H9 (cell line): Measurements from ENCODE around the gene LIPH. TPM values are rescaled to one million over a fixed set of nuclear protein-coding genes. Genes with fewer than 3 reads are reported as not detected.

Experiments
- DNase-seq: peaks from one replicate; pipeline ENCODE4 v3.0.0-alpha.2; 2017
- H2AFZ ChIP-seq: one replicate; pipeline ENCODE4 v1.6.1; 2013; ENCODE audit warnings: mild to moderate bottlenecking, low read length, control low read depth, moderate library complexity
- H2AK5ac ChIP-seq: 2 replicates; pipeline ENCODE4 v1.6.1; 2013; ENCODE audit warnings: low read length, control low read depth, mixed read lengths; ENCODE audit not compliant: insufficient read length
- H2BK120ac ChIP-seq: one replicate; pipeline ENCODE4 v1.6.1; 2013; ENCODE audit warnings: low read depth, mild to moderate bottlenecking, low read length, control low read depth, inconsistent platforms; ENCODE audit not compliant: poor library complexity, severe bottlenecking
- H2BK12ac ChIP-seq: 2 replicates; pipeline ENCODE4 v1.6.1; 2013; ENCODE audit warnings: low read length, control low read depth, mixed read lengths, low read depth; ENCODE audit not compliant: insufficient read length
- H2BK15ac ChIP-seq: 2 replicates; pipeline ENCODE4 v1.6.1; 2013; ENCODE audit warnings: low read depth, low read length, control low read depth
- H2BK20ac ChIP-seq: one replicate; pipeline ENCODE4 v1.6.1; 2013; ENCODE audit warnings: low read depth, mild to moderate bottlenecking, low read length, control low read depth, inconsistent platforms; ENCODE audit not compliant: poor library complexity, severe bottlenecking
- H2BK5ac ChIP-seq: 2 replicates; pipeline ENCODE4 v1.6.1; 2013; ENCODE audit warnings: low read length, control low read depth, mixed read lengths; ENCODE audit not compliant: insufficient read length
- H3K14ac ChIP-seq: 2 replicates; pipeline ENCODE4 v1.6.1; 2013; ENCODE audit warnings: low read length, control low read depth; ENCODE audit not compliant: insufficient read depth
- H3K18ac ChIP-seq: 2 replicates; pipeline ENCODE4 v1.6.1; 2013; ENCODE audit warnings: low read depth, mild to moderate bottlenecking, mixed read lengths, low read length, control low read depth; ENCODE audit not compliant: insufficient read length
- H3K23ac ChIP-seq: 2 replicates; pipeline ENCODE4 v1.6.1; 2013; ENCODE audit warnings: low read length, control low read depth, mixed read lengths, low read depth; ENCODE audit not compliant: insufficient read length
- H3K23me2 ChIP-seq: 2 replicates; pipeline ENCODE4 v1.6.1; 2013; ENCODE audit warnings: low read depth, mild to moderate bottlenecking, mixed read lengths, low read length, control low read depth; ENCODE audit not compliant: insufficient read length, poor library complexity, severe bottlenecking
- H3K27ac ChIP-seq: 2 replicates; pipeline ENCODE4 v1.5.1; 2013; ENCODE audit warnings: low read length, control low read depth, mixed read lengths, low read depth; ENCODE audit not compliant: insufficient read length
- H3K27me3 ChIP-seq: 2 replicates; pipeline ENCODE4 v1.6.1; 2013; ENCODE audit warnings: low read length, control low read depth, inconsistent platforms; ENCODE audit not compliant: insufficient read depth
- H3K4ac ChIP-seq: 2 replicates; pipeline ENCODE4 v1.6.1; 2013; ENCODE audit warnings: low read depth, mild to moderate bottlenecking, control low read depth, inconsistent platforms, low read length, moderate library complexity
- H3K4me1 ChIP-seq: 2 replicates; pipeline ENCODE4 v1.6.1; 2013; ENCODE audit warnings: low read length, control low read depth, inconsistent platforms; ENCODE audit not compliant: insufficient read depth
- H3K4me2 ChIP-seq: 2 replicates; pipeline ENCODE4 v1.6.1; 2013; ENCODE audit warnings: low read length, control low read depth, mixed read lengths; ENCODE audit not compliant: insufficient read length, insufficient read depth
- H3K56ac ChIP-seq: 2 replicates; pipeline ENCODE4 v1.6.1; 2013; ENCODE audit warnings: low read depth, mild to moderate bottlenecking, mixed read lengths, low read length, control low read depth; ENCODE audit not compliant: insufficient read length
- H3K79me1 ChIP-seq: 2 replicates; pipeline ENCODE4 v1.6.1; 2013; ENCODE audit warnings: low read depth, mild to moderate bottlenecking, moderate library complexity, low read length, control low read depth, inconsistent platforms; ENCODE audit not compliant: insufficient read depth, poor library complexity, severe bottlenecking
- H3K79me2 ChIP-seq: 2 replicates; pipeline ENCODE4 v1.6.1; 2013; ENCODE audit warnings: low read length, control low read depth, inconsistent platforms; ENCODE audit not compliant: insufficient read depth
- H3K9ac ChIP-seq: 2 replicates; pipeline ENCODE4 v1.6.1; 2013; ENCODE audit warnings: low read length, control low read depth, mixed read lengths; ENCODE audit not compliant: insufficient read length; ENCODE audit errors: extremely low read depth
- H3K9me3 ChIP-seq: one replicate; pipeline ENCODE4 v1.6.1; 2013; ENCODE audit warnings: low read depth, low read length, inconsistent platforms; ENCODE audit not compliant: control insufficient read depth
- H3T11ph ChIP-seq: one replicate; pipeline ENCODE4 v1.6.1; 2013; ENCODE audit warnings: mild to moderate bottlenecking, low read length, control low read depth, inconsistent platforms
- H4K20me1 ChIP-seq: one replicate; pipeline ENCODE4 v1.6.1; 2013; ENCODE audit not compliant: control insufficient read depth, insufficient read length, insufficient read depth
- H4K5ac ChIP-seq: 2 replicates; pipeline ENCODE4 v1.6.1; 2013; ENCODE audit warnings: low read depth, mild to moderate bottlenecking, mixed read lengths, low read length, control low read depth; ENCODE audit not compliant: insufficient read length
- H4K8ac ChIP-seq: replicated peaks from 2 replicates; pipeline ENCODE4 v1.6.1; 2013; ENCODE audit warnings: low read length, control low read depth, mixed read lengths, low read depth; ENCODE audit not compliant: insufficient read length
- H4K91ac ChIP-seq: 2 replicates; pipeline ENCODE4 v1.6.1; 2013; ENCODE audit warnings: low read depth, mild to moderate bottlenecking, moderate library complexity, mixed read lengths, low read length, control low read depth; ENCODE audit not compliant: insufficient read length
- H3K27ac Mint-ChIP-seq, 3 experiments: 2 replicates in 2 of 3; 3 replicates in 1 of 3; pipeline ENCODE4 v1.8.0; 2020 to 2021; ENCODE audit warnings: mixed read lengths in 3 of 3, mild to moderate bottlenecking in 1 of 3, moderate library complexity in 1 of 3
- H3K27me3 Mint-ChIP-seq: 2 replicates; pipeline ENCODE4 v1.8.0; 2021; ENCODE audit warnings: low read depth, mild to moderate bottlenecking, moderate library complexity, mixed read lengths
- H3K36me3 Mint-ChIP-seq, 3 experiments: 2 replicates in 2 of 3; 3 replicates in 1 of 3; pipeline ENCODE4 v1.8.0; 2020 to 2021; ENCODE audit warnings: low read depth in 3 of 3, mixed read lengths in 3 of 3; ENCODE audit not compliant: insufficient read depth in 1 of 3
- H3K4me1 Mint-ChIP-seq, 2 experiments: 2 replicates each; pipeline ENCODE4 v1.8.0; 2020; ENCODE audit warnings: mixed read lengths in 2 of 2
- H3K4me3 Mint-ChIP-seq, 2 experiments: 2 replicates in 1 of 2; 3 replicates in 1 of 2; pipeline ENCODE4 v1.8.0; 2020 to 2021; ENCODE audit warnings: mild to moderate bottlenecking in 2 of 2, mixed read lengths in 2 of 2, moderate library complexity in 1 of 2
- H3K9me3 Mint-ChIP-seq, 2 experiments: 2 replicates in 1 of 2; 3 replicates in 1 of 2; pipeline ENCODE4 v1.8.0; 2020; ENCODE audit warnings: mild to moderate bottlenecking in 2 of 2, mixed read lengths in 2 of 2, moderate library complexity in 1 of 2
- CTCF ChIP-seq: fragments of 200-600 bp; sonication (generic); conservative IDR thresholded peaks from 3 replicates; pipeline ENCODE4 v1.8.0; 2021; ENCODE audit warnings: antibody characterized with exemption, mild to moderate bottlenecking
- whole genome bisulfite sequencing: extraction: QIAGEN DNeasy Blood & Tissue Kit; methylation state at CpG from one replicate; pipeline ENCODE4 v1.1.7; 2013; ENCODE audit warnings: missing lambda C conversion rate, low lambda C conversion rate, mixed read lengths; ENCODE audit not compliant: insufficient read length; ENCODE audit errors: extremely low coverage; 5-methylcytosine and 5-hydroxymethylcytosine counted together
- total RNA-seq: library from RNA; stranded (reverse); gene quantifications from 2 replicates; pipeline ENCODE4 v1.2.1, GENCODE V29; 2021

Gene LIPH
- total RNA-seq, 1 experiment from 2014 or later, result 0.17 TPM

- no peak overlapping the region for H2AFZ ChIP-seq
- H3K36me3 Mint-ChIP-seq, result no peaks in the 10 kb centered on the region
- no peak overlapping the region for H3K27ac ChIP-seq
- no peaks in the 10 kb centered on the region for H3K9me3 ChIP-seq
- DNase-seq, result no peak
- no peak overlapping the region for H3K4me2 ChIP-seq
- H3T11ph ChIP-seq, result no peak overlapping the region
- H3K27me3 ChIP-seq, result no peaks in the 10 kb centered on the region
- no peak overlapping the region for H4K8ac ChIP-seq
- H2BK5ac ChIP-seq, result no peak overlapping the region
- H3K23me2 ChIP-seq, result no peaks in the 10 kb centered on the region
- no peak overlapping the region for H2BK20ac ChIP-seq
- H4K20me1 ChIP-seq, result no peaks in the 10 kb centered on the region
- no peaks in the 10 kb centered on the region for H3K79me2 ChIP-seq
- no peak overlapping the region for H4K91ac ChIP-seq
- H3K18ac ChIP-seq, result no peak overlapping the region
- H3K27me3 Mint-ChIP-seq, result peaks cover 8% of the 10 kb centered on the region
- H3K14ac ChIP-seq, result no peak overlapping the region
- no peak for TF ChIP-seq CTCF
- H3K27ac Mint-ChIP-seq, result no peak overlapping the region
- H2BK12ac ChIP-seq, result no peak overlapping the region
- H3K4me1 ChIP-seq, result no peaks in the 10 kb centered on the region
- H3K4me3 Mint-ChIP-seq, result no peak overlapping the region
- H3K9me3 Mint-ChIP-seq, result no peaks in the 10 kb centered on the region
- no peaks in the 10 kb centered on the region for H3K4me1 Mint-ChIP-seq
- WGBS, result no CpG with 5 or more reads among the region's 2 CpGs
- no peak overlapping the region for H3K9ac ChIP-seq
- no peak overlapping the region for H2BK15ac ChIP-seq
- H2BK120ac ChIP-seq, result no peak overlapping the region
- no peak overlapping the region for H3K56ac ChIP-seq
- no peaks in the 10 kb centered on the region for H3K79me1 ChIP-seq
- H3K23ac ChIP-seq, result no peak overlapping the region
- no peak overlapping the region for H3K4ac ChIP-seq
- H4K5ac ChIP-seq, result no peak overlapping the region
- no peak overlapping the region for H2AK5ac ChIP-seq
These were observed 34.8 kb downstream of the LIPH start for GRCh38 chr3:185517387-185518130.
